Hepatocyte (in vitro differentiated cells): ENCODE results near the gene CHAC1. TPM values are rescaled to one million over a fixed set of nuclear protein-coding genes. Genes with fewer than 3 reads are reported as not detected.

Source experiments
- DNase-seq: peaks from one replicate; pipeline ENCODE4 v3.0.0-alpha.2; 2016; ENCODE audit warnings: low spot score
- H2AFZ ChIP-seq: fragments of 200-600 bp; sonication (generic); 2 replicates; pipeline ENCODE4 v1.6.0; 2016; ENCODE audit warnings: antibody characterized with exemption, mild to moderate bottlenecking
- H3K27ac ChIP-seq: fragments of 200-600 bp; sonication (generic); 2 replicates; pipeline ENCODE4 v1.5.1; 2016; ENCODE audit warnings: mild to moderate bottlenecking
- H3K27me3 ChIP-seq: fragments of 200-600 bp; sonication (generic); 2 replicates; pipeline ENCODE4 v1.6.1; 2016
- H3K36me3 ChIP-seq: fragments of 200-600 bp; sonication (generic); replicated peaks from 2 replicates; pipeline ENCODE4 v1.5.1; 2016; ENCODE audit warnings: low read depth; ENCODE audit not compliant: insufficient read depth
- H3K4me1 ChIP-seq: fragments of 200-600 bp; sonication (generic); 2 replicates; pipeline ENCODE4 v1.5.1; 2016; ENCODE audit warnings: mild to moderate bottlenecking, moderate library complexity; ENCODE audit not compliant: insufficient read depth
- H3K4me2 ChIP-seq: fragments of 200-600 bp; sonication (generic); 2 replicates; pipeline ENCODE4 v1.6.0; 2016
- H3K4me3 ChIP-seq: fragments of 200-600 bp; sonication (generic); 2 replicates; pipeline ENCODE4 v1.5.1; 2016; ENCODE audit warnings: mild to moderate bottlenecking
- H3K79me2 ChIP-seq: fragments of 200-600 bp; sonication (generic); 2 replicates; pipeline ENCODE4 v1.6.0; 2017; ENCODE audit warnings: mild to moderate bottlenecking
- H3K9me2 ChIP-seq: fragments of 200-600 bp; sonication (generic); replicated peaks from 2 replicates; pipeline ENCODE4 v1.6.0; 2017; ENCODE audit warnings: mild to moderate bottlenecking; ENCODE audit not compliant: insufficient read depth
- H3K9me3 ChIP-seq: fragments of 200-600 bp; sonication (generic); 2 replicates; pipeline ENCODE4 v1.5.1; 2016; ENCODE audit warnings: low read depth, mild to moderate bottlenecking
- H4K20me1 ChIP-seq: fragments of 200-600 bp; sonication (generic); 2 replicates; pipeline ENCODE4 v1.6.0; 2016; ENCODE audit warnings: mild to moderate bottlenecking; ENCODE audit not compliant: insufficient read depth, poor library complexity, severe bottlenecking
- EZH2 ChIP-seq: fragments of 200-600 bp; sonication (generic); IDR thresholded peaks from 2 replicates; pipeline ENCODE4 v1.6.1; 2016; ENCODE audit warnings: antibody characterized with exemption, mild to moderate bottlenecking, borderline replicate concordance
- EZH2phosphoT487 ChIP-seq: fragments of 200-600 bp; sonication (generic); IDR thresholded peaks from one replicate; pipeline ENCODE4 v1.6.1; 2018; ENCODE audit warnings: antibody characterized with exemption, mild to moderate bottlenecking, low read depth, moderate library complexity; ENCODE audit not compliant: unreplicated experiment, severe bottlenecking
- WGBS: methylation state at CpG from one replicate; pipeline ENCODE4 v1.1.6; 2016; ENCODE audit warnings: low lambda C conversion rate; ENCODE audit errors: missing lambda C conversion rate; 5-methylcytosine and 5-hydroxymethylcytosine counted together
- polyA plus RNA-seq: library from polyadenylated mRNA; unstranded; fragments of >200 nt; fragmentation: Nextera tagmentation; extraction: Ambion mirVana; gene quantifications from 2 replicates; pipeline ENCODE4 v1.2.1, GENCODE V29; 2016
- total RNA-seq: library from RNA; depleted of rRNA; stranded (reverse); fragments of >200 nt; gene quantifications from 2 replicates; pipeline ENCODE4 v1.2.3, GENCODE V29; 2014
- TF ChIP-seq, protein P1 (sequence below): fragments of 200-600 bp; sonication (generic); IDR thresholded peaks from 2 replicates; pipeline ENCODE4 v1.5.1; 2016; ENCODE audit warnings: antibody characterized with exemption, mild to moderate bottlenecking; ENCODE audit not compliant: poor library complexity

CHAC1 gene
- total and polyA plus RNA-seq, 2 experiments from 2014 or later, result 16.2 to 22.1 TPM

DNA sequence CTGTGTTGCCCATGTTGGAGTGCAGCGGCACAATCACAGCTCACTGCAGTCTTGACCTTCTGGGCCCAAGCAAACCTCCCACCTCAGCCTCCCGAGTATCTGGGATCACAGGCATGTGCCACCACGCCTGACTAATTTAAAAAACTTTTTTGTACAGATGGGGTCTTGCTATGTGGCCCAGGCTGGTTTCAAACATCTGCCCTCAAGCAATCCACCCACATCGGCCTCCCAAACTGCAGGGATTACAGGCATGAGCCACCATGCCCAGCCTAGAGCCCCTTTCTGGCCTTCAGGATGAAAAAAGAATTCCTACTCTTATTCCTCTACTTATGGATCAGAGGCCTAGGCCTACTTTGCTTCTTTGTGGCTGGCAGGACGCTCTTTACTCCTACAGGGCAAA lies 39.6 kb downstream of the CHAC1 start:
- H3K27ac ChIP-seq, result peak overlapping the region; percentile 30
- H3K4me2 ChIP-seq, result no peak overlapping the region
- no peak for DNase-seq
- WGBS, result 86% methylated on average over 5 of the region's 5 CpGs
- TF ChIP-seq EZH2 (no peak), EZH2phosphoT487 (no peak)
- TF ChIP-seq, protein P1, sequence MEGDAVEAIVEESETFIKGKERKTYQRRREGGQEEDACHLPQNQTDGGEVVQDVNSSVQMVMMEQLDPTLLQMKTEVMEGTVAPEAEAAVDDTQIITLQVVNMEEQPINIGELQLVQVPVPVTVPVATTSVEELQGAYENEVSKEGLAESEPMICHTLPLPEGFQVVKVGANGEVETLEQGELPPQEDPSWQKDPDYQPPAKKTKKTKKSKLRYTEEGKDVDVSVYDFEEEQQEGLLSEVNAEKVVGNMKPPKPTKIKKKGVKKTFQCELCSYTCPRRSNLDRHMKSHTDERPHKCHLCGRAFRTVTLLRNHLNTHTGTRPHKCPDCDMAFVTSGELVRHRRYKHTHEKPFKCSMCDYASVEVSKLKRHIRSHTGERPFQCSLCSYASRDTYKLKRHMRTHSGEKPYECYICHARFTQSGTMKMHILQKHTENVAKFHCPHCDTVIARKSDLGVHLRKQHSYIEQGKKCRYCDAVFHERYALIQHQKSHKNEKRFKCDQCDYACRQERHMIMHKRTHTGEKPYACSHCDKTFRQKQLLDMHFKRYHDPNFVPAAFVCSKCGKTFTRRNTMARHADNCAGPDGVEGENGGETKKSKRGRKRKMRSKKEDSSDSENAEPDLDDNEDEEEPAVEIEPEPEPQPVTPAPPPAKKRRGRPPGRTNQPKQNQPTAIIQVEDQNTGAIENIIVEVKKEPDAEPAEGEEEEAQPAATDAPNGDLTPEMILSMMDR, result no peak
- H3K27me3 ChIP-seq, result no peaks in the 10 kb centered on the region
- no peak overlapping the region for H3K4me3 ChIP-seq
- no peak overlapping the region for H2AFZ ChIP-seq
- peaks cover 5% of the 10 kb centered on the region for H3K4me1 ChIP-seq
- H3K79me2 ChIP-seq, result no peaks in the 10 kb centered on the region
- no peaks in the 10 kb centered on the region for H3K9me2 ChIP-seq
- no peaks in the 10 kb centered on the region for H3K36me3 ChIP-seq
- no peaks in the 10 kb centered on the region for H3K9me3 ChIP-seq
- H4K20me1 ChIP-seq, result no peaks in the 10 kb centered on the region

DNA sequence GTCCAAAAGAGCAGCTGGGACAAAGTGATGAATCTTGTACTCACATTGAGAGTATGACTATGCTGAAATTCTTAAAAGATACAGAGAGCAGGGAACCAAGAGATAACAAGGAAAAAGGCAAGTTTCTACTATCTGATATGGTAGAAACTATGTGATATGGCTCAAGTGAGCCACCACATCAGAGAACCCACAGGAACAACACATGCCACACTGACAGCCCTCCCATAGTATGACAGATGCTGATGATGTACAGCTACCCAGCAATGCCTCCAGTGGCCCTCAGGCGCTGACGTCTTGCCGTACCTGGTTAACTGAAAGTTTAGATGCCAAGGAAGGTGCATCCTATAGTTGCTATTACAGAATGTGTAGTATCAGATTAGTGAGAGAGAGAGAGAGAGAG lies 42.4 kb downstream of the CHAC1 start:
- TF ChIP-seq EZH2phosphoT487, result no peak
- TF ChIP-seq EZH2, result no peak
- TF ChIP-seq, protein P1, result no peak
- Histone ChIP-seq H4K20me1 (no peaks in the 10 kb centered on the region), H3K79me2 (peaks cover 8% of the 10 kb centered on the region), H3K4me2 (no peak overlapping the region), H3K36me3 (no peaks in the 10 kb centered on the region), H3K27me3 (no peaks in the 10 kb centered on the region), H3K9me3 (no peaks in the 10 kb centered on the region), H3K4me1 (peaks cover 7% of the 10 kb centered on the region), H3K9me2 (no peaks in the 10 kb centered on the region), H3K27ac (no peak overlapping the region), H2AFZ (no peak overlapping the region), H3K4me3 (no peak overlapping the region)
- no peak for DNase-seq
- WGBS, result 79% methylated on average over 3 of the region's 3 CpGs

DNA sequence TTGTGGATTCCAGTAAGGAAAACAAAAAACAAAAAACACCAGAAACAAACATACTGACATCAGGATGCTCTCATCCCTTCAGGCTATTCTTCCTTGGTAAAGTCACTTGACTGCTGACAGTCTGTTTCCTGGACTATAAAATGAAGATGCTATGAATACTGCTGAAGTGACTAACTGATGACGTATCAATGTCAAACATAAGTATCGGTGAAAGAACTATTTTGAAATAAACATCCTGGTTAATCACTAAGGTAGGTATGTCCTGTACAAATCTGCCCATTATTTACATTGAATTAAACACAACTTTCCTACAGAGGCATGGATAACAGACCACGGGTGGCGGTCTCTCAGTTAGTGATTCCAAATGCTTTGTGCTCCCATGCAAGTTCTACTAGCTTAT lies 45.9 kb downstream of the CHAC1 start:
- H2AFZ ChIP-seq, result no peak overlapping the region
- 91% methylated on average over 4 of the region's 4 CpGs for WGBS
- no peak for TF ChIP-seq EZH2
- TF ChIP-seq, protein P1, result no peak
- TF ChIP-seq EZH2phosphoT487, result no peak
- no peak for DNase-seq
- H3K79me2 ChIP-seq, result peaks cover 8% of the 10 kb centered on the region
- peaks cover 16% of the 10 kb centered on the region for H3K4me1 ChIP-seq
- H3K9me3 ChIP-seq, result no peaks in the 10 kb centered on the region
- no peaks in the 10 kb centered on the region for H3K36me3 ChIP-seq
- no peaks in the 10 kb centered on the region for H3K9me2 ChIP-seq
- H4K20me1 ChIP-seq, result no peaks in the 10 kb centered on the region
- no peak overlapping the region for H3K4me2 ChIP-seq
- H3K27me3 ChIP-seq, result no peaks in the 10 kb centered on the region
- no peak overlapping the region for H3K27ac ChIP-seq
- H3K4me3 ChIP-seq, result no peak overlapping the region

DNA sequence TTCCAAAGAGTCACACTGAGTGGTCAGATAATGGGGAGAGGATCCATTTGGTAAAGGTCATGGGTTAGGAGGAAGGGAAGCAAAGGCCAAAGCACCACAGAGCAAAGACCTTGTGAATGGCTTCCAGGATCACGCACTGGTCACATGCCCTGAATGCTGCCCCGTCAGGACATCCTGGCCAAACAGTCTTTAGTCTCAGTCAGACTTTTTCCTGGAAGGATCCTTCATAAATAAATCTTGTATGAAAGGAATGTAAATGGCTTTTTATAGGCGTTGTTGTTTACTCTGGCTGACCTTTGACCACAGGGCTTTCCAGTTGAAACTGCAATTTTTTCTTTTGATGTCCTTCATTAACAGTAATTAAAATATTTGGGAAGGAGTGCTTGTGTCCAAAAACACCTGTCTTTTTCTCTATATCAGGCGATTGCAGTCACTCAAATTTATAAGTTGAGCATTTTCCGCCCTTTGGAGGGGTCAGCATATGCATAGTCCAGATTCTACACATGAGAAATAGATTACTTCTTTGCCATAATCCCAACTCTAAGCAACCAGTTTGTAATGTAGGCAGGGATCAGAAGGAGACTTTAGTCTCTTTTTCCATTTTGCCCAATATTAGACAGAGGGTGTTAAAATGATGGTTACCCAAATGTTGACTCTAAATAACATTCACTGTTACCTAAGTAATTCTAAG lies 48.4 kb downstream of the CHAC1 start:
- H3K4me1 ChIP-seq, result peaks cover 16% of the 10 kb centered on the region
- no peak overlapping the region for H2AFZ ChIP-seq
- TF ChIP-seq, protein P1, result no peak
- TF ChIP-seq EZH2phosphoT487 (no peak), EZH2 (no peak)
- peaks cover 8% of the 10 kb centered on the region for H3K79me2 ChIP-seq
- H3K36me3 ChIP-seq, result no peaks in the 10 kb centered on the region
- H3K4me3 ChIP-seq, result no peak overlapping the region
- peak; percentile 56 for DNase-seq
- H4K20me1 ChIP-seq, result no peaks in the 10 kb centered on the region
- no peak overlapping the region for H3K4me2 ChIP-seq
- 52% methylated on average over 5 of the region's 5 CpGs for WGBS
- H3K27ac ChIP-seq, result peak overlapping the region; percentile 87
- H3K27me3 ChIP-seq, result no peaks in the 10 kb centered on the region
- no peaks in the 10 kb centered on the region for H3K9me2 ChIP-seq
- no peaks in the 10 kb centered on the region for H3K9me3 ChIP-seq
